Glutamatergic neuron (in vitro differentiated cells): ENCODE measurements around the gene NUDT17. TPM values are rescaled to one million over a fixed set of nuclear protein-coding genes. Genes with fewer than 3 reads are reported as not detected.

Source experiments
- DNase-seq: peaks from one replicate; pipeline ENCODE4 v3.0.0; 2022
- H3K27ac Mint-ChIP-seq: one replicate; pipeline ENCODE4 v1.8.0; 2020; ENCODE audit warnings: mild to moderate bottlenecking, mixed read lengths, inconsistent platforms; ENCODE audit not compliant: unreplicated experiment
- H3K27me3 Mint-ChIP-seq: one replicate; pipeline ENCODE4 v1.8.0; 2020; ENCODE audit warnings: mild to moderate bottlenecking, moderate library complexity, mixed read lengths, inconsistent platforms; ENCODE audit not compliant: unreplicated experiment
- H3K36me3 Mint-ChIP-seq: one replicate; pipeline ENCODE4 v1.8.0; 2020; ENCODE audit warnings: mild to moderate bottlenecking, mixed read lengths, inconsistent platforms; ENCODE audit not compliant: unreplicated experiment
- H3K4me1 Mint-ChIP-seq: one replicate; pipeline ENCODE4 v1.8.0; 2020; ENCODE audit warnings: mild to moderate bottlenecking, low read depth, mixed read lengths, inconsistent platforms; ENCODE audit not compliant: unreplicated experiment
- H3K4me3 Mint-ChIP-seq: one replicate; pipeline ENCODE4 v1.8.0; 2020; ENCODE audit warnings: mild to moderate bottlenecking, mixed read lengths, inconsistent platforms; ENCODE audit not compliant: unreplicated experiment
- H3K9me3 Mint-ChIP-seq: one replicate; pipeline ENCODE4 v1.8.0; 2020; ENCODE audit warnings: mild to moderate bottlenecking, moderate library complexity, mixed read lengths, inconsistent platforms; ENCODE audit not compliant: unreplicated experiment
- CTCF ChIP-seq: fragments of 200-600 bp; sonication (generic); IDR thresholded peaks from one replicate; pipeline ENCODE4 v1.5.0; 2021; ENCODE audit not compliant: partially characterized antibody, unreplicated experiment
- total RNA-seq: library from RNA; stranded (reverse); fragmentation: NEBNext Ultra II Directional; extraction: Animal tissue kit (Norgen Biotek cat#: 25700); gene quantifications from one replicate; pipeline ENCODE4 v1.2.1, GENCODE V29; 2021; ENCODE audit not compliant: unreplicated experiment

NUDT17 gene
- total RNA-seq, 1 donor from 2014 or later: 2.4 TPM

GRCh38 chr1:145849356-145850160 lies 4.1 kb downstream of the NUDT17 start:
- Mint-ChIP-seq H3K27me3 (peaks cover 6% of the 10 kb centered on the region), H3K9me3 (peaks cover 3% of the 10 kb centered on the region), H3K4me1 (no peaks in the 10 kb centered on the region), H3K36me3 (peaks cover 4% of the 10 kb centered on the region), H3K4me3 (no peak overlapping the region), H3K27ac (no peak overlapping the region)
- peak; percentile 42 for TF ChIP-seq CTCF
- no peak for DNase-seq

GRCh38 chr1:145855426-145855948 lies 10.1 kb downstream of the NUDT17 start:
- Mint-ChIP-seq H3K36me3 (peaks cover 4% of the 10 kb centered on the region), H3K4me1 (no peaks in the 10 kb centered on the region), H3K27ac (no peak overlapping the region), H3K4me3 (no peak overlapping the region), H3K27me3 (peaks cover 1% of the 10 kb centered on the region), H3K9me3 (peaks cover 6% of the 10 kb centered on the region)
- no peak for TF ChIP-seq CTCF
- no peak for DNase-seq

GRCh38 chr1:145857170-145857569 lies 11.7 kb downstream of the NUDT17 start:
- Mint-ChIP-seq H3K9me3 (peaks cover 3% of the 10 kb centered on the region), H3K36me3 (no peaks in the 10 kb centered on the region), H3K27me3 (peaks cover 1% of the 10 kb centered on the region), H3K27ac (no peak overlapping the region), H3K4me1 (no peaks in the 10 kb centered on the region), H3K4me3 (no peak overlapping the region)
- TF ChIP-seq CTCF: no peak
- DNase-seq: no peak

GRCh38 chr1:145858238-145858900 lies 12.9 kb downstream of the NUDT17 start:
- Mint-ChIP-seq H3K9me3 (peaks cover 2% of the 10 kb centered on the region), H3K36me3 (no peaks in the 10 kb centered on the region), H3K4me1 (no peaks in the 10 kb centered on the region), H3K27me3 (peaks cover 1% of the 10 kb centered on the region), H3K4me3 (peak overlapping the region; percentile 89), H3K27ac (peak overlapping the region; percentile 77)
- DNase-seq: peak; percentile 64
- TF ChIP-seq CTCF: no peak
